Spleen (tissue), 11 donors: ENCODE measurements around the gene PRKACB. TPM values are rescaled to one million over a fixed set of nuclear protein-coding genes. Genes with fewer than 3 reads are reported as not detected.

Source experiments
- DNase-seq: peaks from one replicate; pipeline ENCODE4 v3.0.0-alpha.2; 2020
- H3K27ac ChIP-seq, 8 donors: fragments of 200-600 bp; sonication (generic) in 7 of 8; 1 replicate in 4 of 8; 2 replicates in 4 of 8; pipeline versions ENCODE4 v1.5.0 to v1.8.0; 2016 to 2021; ENCODE audit warnings: inconsistent platforms in 4 of 8, mild to moderate bottlenecking in 4 of 8, moderate library complexity in 1 of 8
- H3K27me3 ChIP-seq, 7 donors: fragments of 200-600 bp; sonication (generic) in 6 of 7; replicated peaks in 1 of 7; 1 replicate in 4 of 7; 2 replicates in 3 of 7; pipeline versions ENCODE4 v1.5.0 to v1.8.0; 2016 to 2021; ENCODE audit warnings: inconsistent platforms in 3 of 7, mild to moderate bottlenecking in 1 of 7
- H3K36me3 ChIP-seq, 6 donors: fragments of 200-600 bp; sonication (generic) in 5 of 6; 1 replicate in 4 of 6; 2 replicates in 2 of 6; pipeline versions ENCODE4 v1.5.0 to v1.8.0; 2016 to 2021; ENCODE audit warnings: inconsistent platforms in 2 of 6
- H3K4me1 ChIP-seq, 6 donors: fragments of 200-600 bp; sonication (generic) in 5 of 6; 1 replicate in 3 of 6; 2 replicates in 3 of 6; pipeline versions ENCODE4 v1.5.0 to v1.8.0; 2016 to 2021; ENCODE audit warnings: inconsistent platforms in 3 of 6
- H3K4me3 ChIP-seq, 8 donors: fragments of 200-600 bp; sonication (generic) in 7 of 8; 1 replicate in 4 of 8; 2 replicates in 4 of 8; pipeline versions ENCODE4 v1.5.0 to v1.8.0; 2016 to 2021; ENCODE audit warnings: inconsistent platforms in 4 of 8, mild to moderate bottlenecking in 4 of 8, moderate library complexity in 2 of 8
- H3K9me3 ChIP-seq, 8 donors: fragments of 200-600 bp; sonication (generic) in 7 of 8; 1 replicate in 4 of 8; 2 replicates in 4 of 8; pipeline versions ENCODE4 v1.5.0 to v1.8.0; 2016 to 2021; ENCODE audit warnings: inconsistent platforms in 4 of 8
- CTCF ChIP-seq, 11 experiments: fragments of 200-600 bp in 7 of 11; fragments of 450-650 bp in 4 of 11; sonication (generic) in 4 of 11; IDR thresholded peaks in 8 of 11; conservative IDR thresholded peaks in 3 of 11; 1 replicate in 7 of 11; 2 replicates in 4 of 11; pipeline versions ENCODE4 v1.4.0 to v1.8.0; 2016 to 2021; ENCODE audit warnings: antibody characterized with exemption in 11 of 11, inconsistent platforms in 4 of 11, mild to moderate bottlenecking in 1 of 11
- POLR2A ChIP-seq, 3 donors: fragments of 450-650 bp; IDR thresholded peaks; one replicate each; pipeline ENCODE4 v1.5.1; 2017; ENCODE audit warnings: antibody characterized with exemption in 3 of 3, mild to moderate bottlenecking in 1 of 3
- POLR2AphosphoS5 ChIP-seq, 3 donors: sonication (generic); formaldehyde crosslinking; IDR thresholded peaks; one replicate each; pipeline ENCODE4 v1.5.1; 2017; ENCODE audit warnings: antibody characterized with exemption in 3 of 3
- WGBS, 5 donors: extraction: QIAGEN DNeasy Blood & Tissue Kit in 3 of 5; methylation state at CpG; one replicate each; pipeline versions ENCODE4 v1.1.5 to v1.1.7; 2013 to 2018; 5-methylcytosine and 5-hydroxymethylcytosine counted together
- intact Hi-C: fragments of 100-400 bp; cut with DNase I; formaldehyde crosslinking; loops from one replicate; pipeline ENCODE4 v1.15.0; 2023; ENCODE audit warnings: low total_unique reads
- polyA plus RNA-seq, 3 donors: library from polyadenylated mRNA; stranded (reverse); fragments of 200-250 nt; gene quantifications; one replicate each; pipeline ENCODE4 v1.2.1, GENCODE V29; 2013
- total RNA-seq, 7 donors: library from RNA; depleted of rRNA in 3 of 7; stranded (reverse); fragments of >200 nt in 3 of 7; fragmentation: NEBNext Ultra II Directional in 4 of 7; extraction: Animal tissue kit (Norgen Biotek cat#: 25700) in 4 of 7; gene quantifications; one replicate each; pipeline versions ENCODE4 v1.1.0 to v1.2.1, GENCODE V29; 2016 to 2021
- donor health status: healthy with polysubstance abuse.
- donor health status: DM: no; HTN: no; CAD: no; lungs with moderate emphysema.
- donor health status: DM: no; HTN: no; CAD: no.
- donor health status: Bipolar disorder and iron deficiency.
- donor health status: healthy.
- donor health status: DM: no; HTN: no; CAD: no.
- donor health status: DM: yes; HTN: yes; CAD: no.

The PRKACB gene
- total and polyA plus RNA-seq, 10 donors: 21.0 to 93.0 (median 61.1) TPM

GRCh38 chr1:84206375-84206774, 62.3 kb downstream of the PRKACB start:
- TF ChIP-seq CTCF (IDR thresholded peaks at IDR 0.05 in 8 of 11, conservative IDR thresholded peaks at IDR 0.05 in 3 of 11) (no peak), POLR2A (IDR thresholded peaks at IDR 0.05) (no peak), POLR2AphosphoS5 (IDR thresholded peaks at IDR 0.05) (no peak)
- Histone ChIP-seq H3K27me3 (no peaks in the 10 kb centered on the region), H3K4me1 (no peaks in the 10 kb centered on the region), H3K36me3 (peaks cover 0 to 91% (median 3%) of the 10 kb centered on the region in 6 donors), H3K27ac (no peak overlapping the region), H3K9me3 (no peaks in the 10 kb centered on the region), H3K4me3 (no peak overlapping the region)
- intact Hi-C loops: no loop called here
- no peak for DNase-seq
- 85 to 100% (median 100%) methylated on average over 1 of the region's 1 CpG for WGBS, 5 donors

GRCh38 chr1:84208935-84209334, 64.9 kb downstream of the PRKACB start:
- intact Hi-C loops: no loop called here
- Histone ChIP-seq H3K4me1 (no peaks in the 10 kb centered on the region), H3K36me3 (peaks cover 0 to 68% (median 0%) of the 10 kb centered on the region in 6 donors), H3K9me3 (no peaks in the 10 kb centered on the region), H3K27ac (no peak overlapping the region), H3K27me3 (no peaks in the 10 kb centered on the region), H3K4me3 (no peak overlapping the region)
- no peak for TF ChIP-seq POLR2A (IDR thresholded peaks at IDR 0.05)
- no peak for TF ChIP-seq CTCF (IDR thresholded peaks at IDR 0.05 in 8 of 11, conservative IDR thresholded peaks at IDR 0.05 in 3 of 11)
- no peak for TF ChIP-seq POLR2AphosphoS5 (IDR thresholded peaks at IDR 0.05)
- no peak for DNase-seq

GRCh38 chr1:84214115-84214956, 70.3 kb downstream of the PRKACB start:
- no peak overlapping the region for H3K27ac ChIP-seq
- no peaks in the 10 kb centered on the region for H3K27me3 ChIP-seq
- H3K36me3 ChIP-seq: peaks cover 0 to 63% (median 17%) of the 10 kb centered on the region in 6 donors
- 89 to 92% (median 90%) methylated on average over 8 of the region's 8 CpGs for WGBS, 5 donors
- no peak for DNase-seq
- intact Hi-C loops: no loop called here
- TF ChIP-seq POLR2AphosphoS5 (IDR thresholded peaks at IDR 0.05): no peak
- no peak for TF ChIP-seq POLR2A (IDR thresholded peaks at IDR 0.05)
- no peak for TF ChIP-seq CTCF (IDR thresholded peaks at IDR 0.05 in 8 of 11, conservative IDR thresholded peaks at IDR 0.05 in 3 of 11)
- peaks cover 0 to 6% (median 4%) of the 10 kb centered on the region in 8 donors for H3K9me3 ChIP-seq
- no peak overlapping the region for H3K4me3 ChIP-seq
- no peaks in the 10 kb centered on the region for H3K4me1 ChIP-seq

GRCh38 chr1:84217239-84217638, 73.2 kb downstream of the PRKACB start:
- no peak for TF ChIP-seq POLR2AphosphoS5 (IDR thresholded peaks at IDR 0.05)
- TF ChIP-seq CTCF (IDR thresholded peaks at IDR 0.05 in 8 of 11, conservative IDR thresholded peaks at IDR 0.05 in 3 of 11): no peak
- TF ChIP-seq POLR2A (IDR thresholded peaks at IDR 0.05): no peak
- Histone ChIP-seq H3K27ac (no peak overlapping the region), H3K4me1 (no peaks in the 10 kb centered on the region), H3K9me3 (peaks cover 0 to 32% (median 20%) of the 10 kb centered on the region in 8 donors), H3K27me3 (no peaks in the 10 kb centered on the region), H3K4me3 (no peak overlapping the region), H3K36me3 (peaks cover 0 to 78% (median 21%) of the 10 kb centered on the region in 6 donors)
- intact Hi-C loops: no loop called here
- no peak for DNase-seq
